Retinal pigment epithelial cell (primary cell): ENCODE results near the gene ZNRF1.

Experiments
- DNase-seq: peaks from one replicate; pipeline ENCODE4 v3.0.0-alpha.2; 2010; ENCODE audit warnings: low read depth
- H3K4me3 ChIP-seq: 2 replicates; pipeline ENCODE4 v1.5.1; 2011; ENCODE audit warnings: mild to moderate bottlenecking, low read length, control low read depth, moderate library complexity
- CTCF ChIP-seq: conservative IDR thresholded peaks from 2 replicates; pipeline ENCODE4 v1.5.1; 2011; ENCODE audit warnings: low read depth, low read length, control low read depth, inconsistent platforms

ZNRF1 gene

GRCh38 chr16:75078886-75079285, 80.1 kb downstream of the ZNRF1 start:
- no peak for TF ChIP-seq CTCF
- no peak for DNase-seq
- H3K4me3 ChIP-seq, result no peak overlapping the region

GRCh38 chr16:75079346-75079926, 80.6 kb downstream of the ZNRF1 start:
- H3K4me3 ChIP-seq, result no peak overlapping the region
- no peak for TF ChIP-seq CTCF
- DNase-seq, result no peak

- peak; percentile 66 for DNase-seq
- no peak for TF ChIP-seq CTCF
- H3K4me3 ChIP-seq, result no peak overlapping the region
Measured at GRCh38 chr16:75080205-75081029, 81.6 kb downstream of the ZNRF1 start.

DNA sequence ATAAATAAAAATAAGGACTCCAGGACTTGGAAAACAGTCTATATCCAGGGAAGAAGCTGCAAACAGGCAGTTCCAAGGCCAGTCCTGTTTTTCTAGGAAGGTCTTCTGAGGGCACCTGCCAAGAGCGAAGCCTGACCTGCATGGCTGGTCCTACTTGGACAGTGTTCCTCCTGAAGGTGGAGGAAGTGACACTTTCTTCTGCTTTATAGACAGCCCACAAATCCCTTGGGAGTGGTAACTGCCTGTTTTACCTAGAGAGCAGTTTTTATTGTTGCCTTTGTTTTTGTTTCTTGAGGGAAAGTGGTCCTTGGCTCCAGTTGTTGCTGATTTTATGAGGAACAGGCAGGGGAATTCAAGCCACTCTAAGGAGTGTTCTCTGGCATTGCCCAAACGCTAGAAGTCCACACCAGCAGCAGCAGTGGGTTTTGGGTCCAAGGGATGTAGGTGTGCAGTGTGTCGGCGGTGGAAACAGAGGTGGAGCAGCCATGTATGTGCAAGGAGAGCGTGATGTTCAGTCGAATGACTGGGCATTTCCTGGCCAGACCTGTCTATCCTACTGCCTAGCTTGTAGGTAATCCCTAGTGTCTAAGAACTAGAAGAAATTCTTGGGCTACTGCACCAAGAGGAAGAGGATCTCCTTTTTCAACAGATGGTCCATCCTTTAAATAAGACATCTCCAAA, 82.5 kb downstream of the ZNRF1 start:
- no peak for TF ChIP-seq CTCF
- H3K4me3 ChIP-seq, result no peak overlapping the region
- DNase-seq, result no peak

DNA sequence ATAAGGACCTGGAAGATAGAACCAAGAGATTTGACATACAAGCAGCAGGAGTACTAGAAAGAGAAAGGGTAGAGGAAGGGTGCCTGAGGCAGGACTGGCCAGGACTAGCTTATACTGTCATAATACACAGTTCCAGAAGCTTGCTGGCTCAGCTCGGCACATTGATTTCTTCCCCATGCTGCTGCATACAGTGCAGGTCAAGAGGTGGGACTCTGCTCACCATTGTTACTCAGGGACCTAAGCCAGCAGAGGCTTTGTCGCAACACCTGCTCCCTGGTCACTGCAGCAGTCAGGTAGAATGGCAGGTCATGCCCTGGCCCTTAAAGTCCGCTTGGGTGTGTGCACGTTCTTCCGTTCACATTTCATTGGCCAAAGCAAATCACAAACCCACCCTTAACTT, 85.0 kb downstream of the ZNRF1 start:
- TF ChIP-seq CTCF, result no peak
- no peak for DNase-seq
- H3K4me3 ChIP-seq, result no peak overlapping the region

- no peak for DNase-seq
- TF ChIP-seq CTCF, result no peak
- no peak overlapping the region for H3K4me3 ChIP-seq
Measured at GRCh38 chr16:75085556-75085955, 86.7 kb downstream of the ZNRF1 start.

GRCh38 chr16:75086281-75086680, 87.5 kb downstream of the ZNRF1 start:
- no peak for DNase-seq
- TF ChIP-seq CTCF, result no peak

More at GRCh38 chr16:75086281-75086680, 87.5 kb downstream of the ZNRF1 start:
- no peak overlapping the region for H3K4me3 ChIP-seq
